Posterior cingulate gyrus (tissue), 11 donors: Measurements from ENCODE around the gene JOSD1.
A peak's percentile ranks its signal among the peaks of the same experiment; 100 is the strongest.

ENCODE experiments used
- DNase-seq, 10 donors: peaks; one replicate each; pipeline versions ENCODE4 v3.0.0 to v3.0.0-alpha.2; 2020 to 2021; ENCODE audit warnings: mixed read lengths in 3 of 10
- intact Hi-C: fragments of 100-400 bp; cut with DNase I; formaldehyde crosslinking; loops from one replicate; pipeline ENCODE4 v1.15.1; 2023

JOSD1 gene

DNA sequence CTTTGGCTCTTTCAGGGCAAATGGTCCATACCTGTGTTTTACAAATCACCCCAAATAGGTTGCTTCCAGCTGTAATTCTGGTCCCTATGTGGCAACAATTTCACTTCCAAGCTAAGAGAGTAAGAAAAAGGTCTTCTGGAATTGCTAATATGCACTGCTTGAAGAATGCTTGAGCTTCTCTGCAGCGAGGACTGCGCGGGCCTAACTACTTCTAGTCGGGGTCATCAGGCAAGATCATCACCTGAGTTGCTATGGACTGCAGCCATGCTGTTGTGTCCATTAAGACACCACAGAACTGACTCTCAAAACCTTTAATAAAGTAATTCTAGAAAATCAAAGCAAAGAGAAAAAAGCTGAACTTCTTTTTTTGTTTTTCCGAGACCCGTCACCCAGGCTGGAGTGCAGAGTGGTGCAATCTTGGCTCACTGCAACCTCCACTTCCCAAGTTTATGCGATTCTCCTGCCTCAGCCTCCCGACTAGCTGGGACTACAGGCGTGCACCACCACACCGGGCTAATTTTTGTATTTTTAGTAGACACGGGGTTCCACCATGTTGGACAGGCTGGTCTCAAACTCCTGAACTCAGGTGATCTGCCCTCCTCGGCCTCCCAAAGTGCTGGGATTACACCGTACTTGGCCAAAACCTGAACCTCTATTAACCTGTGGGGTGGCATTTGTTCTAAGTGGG lies 2.2 kb downstream of the JOSD1 start:
- intact Hi-C loops, result loop anchor here (2.0 kb wide), 1 partner anchor 16 kb away; no protein-coding TSS in a partner anchor
- DNase-seq, result no peak

- no peak for DNase-seq
Measured at GRCh38 chr22:38697425-38698089, 3.2 kb downstream of the JOSD1 start.

DNA sequence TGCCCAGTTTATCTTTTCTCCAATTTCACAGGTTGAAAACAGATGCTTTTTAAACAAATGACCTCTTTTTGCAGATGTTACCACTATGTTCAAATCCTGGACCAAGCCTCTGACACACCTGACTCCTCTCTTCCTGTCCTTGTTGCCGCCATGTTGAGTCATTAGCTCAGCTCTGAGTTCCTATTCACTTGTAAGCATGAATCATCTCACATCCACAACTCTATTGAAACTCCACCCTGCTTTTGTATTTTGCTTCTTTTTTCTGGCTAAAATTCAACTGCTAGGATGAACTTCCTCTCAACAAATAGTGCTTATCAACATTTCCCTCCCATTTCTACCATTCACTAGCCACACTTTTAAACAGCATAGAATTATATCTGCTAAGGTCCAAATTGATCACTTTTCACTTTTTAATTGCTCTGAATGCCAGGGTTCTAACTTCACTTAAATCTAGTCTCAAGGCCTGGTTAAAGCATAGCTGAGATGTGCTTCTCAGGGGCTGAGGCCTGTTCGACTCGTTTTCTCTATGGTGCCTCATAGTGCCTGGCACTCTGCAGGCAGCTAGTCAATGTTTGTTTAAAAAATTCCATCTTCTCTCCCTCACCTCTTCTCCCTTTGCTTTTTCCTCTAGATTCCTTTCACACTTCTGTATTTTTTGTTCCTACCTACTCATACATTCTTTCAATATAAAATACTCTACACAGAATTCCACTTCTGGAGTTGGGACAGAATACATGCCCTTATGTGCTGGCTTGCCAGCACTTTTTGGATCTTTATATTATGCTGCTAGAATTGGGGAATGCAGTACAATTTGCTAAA lies 3.9 kb downstream of the JOSD1 start:
- intact Hi-C loops, result no loop called here
- no peak for DNase-seq

More at GRCh38 chr22:38697425-38698089, 3.2 kb downstream of the JOSD1 start:
- intact Hi-C loops, result loop anchor here (2.0 kb wide), 1 partner anchor 15 kb away; no protein-coding TSS in a partner anchor

DNA sequence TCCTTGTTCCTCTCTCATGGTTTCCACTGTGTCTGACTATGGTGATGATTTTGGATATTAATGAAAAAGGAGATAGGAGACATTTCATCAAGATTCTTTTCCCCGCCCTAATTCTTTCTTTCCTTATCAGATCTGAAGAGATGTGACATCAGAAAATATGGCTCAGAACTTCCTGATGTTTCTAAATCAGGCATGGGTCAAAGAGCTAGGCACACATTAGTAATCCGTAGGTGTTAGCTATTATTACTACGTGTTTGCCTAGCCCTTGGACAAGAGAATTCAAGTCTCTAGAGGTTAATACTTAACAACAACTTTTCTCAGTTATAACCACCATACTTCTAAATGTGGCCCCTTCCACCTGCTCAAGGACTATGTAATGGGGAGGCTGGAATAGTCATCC lies 5.8 kb downstream of the JOSD1 start:
- intact Hi-C loops, result no loop called here
- no peak for DNase-seq

DNA sequence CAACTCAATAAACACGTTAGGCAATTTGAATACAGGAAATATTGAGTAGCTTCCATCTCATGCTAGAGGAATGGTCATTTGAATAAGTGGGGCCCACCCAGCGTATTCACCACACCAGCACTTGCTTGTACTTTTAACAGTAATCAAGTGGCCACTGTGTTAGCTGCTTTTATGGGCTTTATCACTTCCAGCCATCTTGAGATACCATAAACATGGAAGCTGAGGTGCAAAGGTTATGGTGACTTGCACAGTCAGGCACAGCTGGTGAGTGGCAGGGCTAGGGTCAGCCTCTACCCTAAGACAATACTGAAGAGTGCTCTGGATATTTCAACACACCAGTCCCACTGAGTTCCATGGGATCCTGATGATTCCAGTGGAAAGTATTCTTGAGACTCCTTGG lies 6.7 kb downstream of the JOSD1 start:
- intact Hi-C loops, result no loop called here
- DNase-seq, result no peak

DNA sequence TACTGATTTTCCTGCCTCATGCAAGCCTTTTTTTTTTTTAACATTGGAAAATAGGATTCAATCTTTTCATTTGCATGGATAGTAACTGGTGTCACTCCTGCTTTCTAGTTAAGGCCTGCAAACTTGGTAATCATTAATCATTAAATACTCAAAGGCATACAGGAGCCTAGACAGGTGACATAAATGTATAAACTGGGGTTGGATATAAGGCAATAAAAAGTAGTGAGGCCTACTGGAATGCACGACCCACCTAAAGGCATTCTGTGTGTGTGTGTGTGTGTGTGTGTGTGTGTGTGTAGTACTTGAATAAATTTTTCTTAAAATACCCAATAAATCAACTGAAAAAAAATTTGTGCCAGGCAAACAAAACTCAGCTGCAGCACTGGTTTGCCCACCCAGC lies 11.1 kb downstream of the JOSD1 start:
- no peak for DNase-seq
- intact Hi-C loops, result no loop called here

DNA sequence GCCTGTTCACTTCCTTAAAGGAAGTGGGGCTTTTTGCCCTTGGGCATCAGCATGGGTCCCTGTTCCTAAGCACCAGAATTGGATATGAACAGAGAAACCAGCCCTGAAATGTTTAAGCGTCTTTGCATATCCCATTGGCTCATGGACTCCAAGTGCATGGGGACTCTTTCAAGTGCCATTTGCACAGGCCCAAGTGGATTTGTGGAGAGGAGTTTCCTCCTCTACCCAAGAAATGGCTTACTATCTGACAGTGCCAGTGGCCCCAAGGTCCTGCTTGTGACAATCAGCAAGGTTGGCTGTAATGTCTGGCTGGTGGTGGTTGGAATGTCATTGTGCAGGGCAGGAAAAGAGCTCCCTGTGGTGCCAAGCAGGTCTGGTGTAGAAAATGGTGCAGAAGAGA lies 15.0 kb downstream of the JOSD1 start:
- intact Hi-C loops, result no loop called here

GRCh38 chr22:38684895-38685294 lies 15.8 kb downstream of the JOSD1 start:
- DNase-seq, result no peak
- intact Hi-C loops, result no loop called here

More for the DNA sequence above, 15.0 kb downstream of the JOSD1 start:
- DNase-seq, result no peak

DNA sequence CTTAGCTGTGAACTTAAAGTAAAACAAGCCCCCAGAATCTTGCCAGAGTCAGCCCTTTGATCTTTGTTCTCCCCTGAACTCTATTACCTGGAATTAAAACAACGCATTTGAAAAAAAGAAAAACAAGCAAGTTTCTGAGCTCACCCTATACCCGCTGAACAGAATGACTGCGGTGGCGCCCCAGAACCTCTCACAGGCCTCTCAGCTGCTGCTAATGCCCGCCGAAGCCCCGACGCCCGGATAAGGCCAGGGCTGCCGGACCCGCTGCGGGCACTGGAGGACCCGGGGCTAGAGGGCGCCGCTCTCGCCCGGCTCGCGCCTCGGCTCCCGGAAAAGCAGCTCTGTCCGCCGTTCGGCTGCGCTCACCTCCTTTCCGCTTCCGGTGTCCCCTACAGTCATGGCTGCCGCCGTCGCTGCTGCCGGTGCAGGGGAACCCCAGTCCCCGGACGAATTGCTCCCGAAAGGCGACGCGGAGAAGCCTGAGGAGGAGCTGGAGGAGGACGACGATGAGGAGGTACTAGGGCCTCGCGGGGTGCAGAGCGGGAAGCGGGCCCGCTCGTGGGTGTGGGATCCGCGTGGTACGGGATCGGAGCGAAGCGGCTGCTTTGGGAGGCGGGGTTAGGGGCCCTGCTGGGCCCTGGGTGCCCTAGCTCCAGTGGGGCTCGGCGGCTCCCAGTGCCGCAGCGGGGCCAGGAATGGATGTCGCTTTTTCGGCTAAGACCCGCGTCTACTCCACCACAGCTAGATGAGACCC lies 19.0 kb downstream of the JOSD1 start, which contains the start of gene TOMM22:
Gene TOMM22, plus strand, starts transcription at position 376 of the 754 bp plus-strand sequence. Its CDS starts 22 bp downstream, at position 398.
- peak; percentile 87 to 99 (median 92) for DNase-seq
- intact Hi-C loops, result loop anchor here (2.0 kb wide), 1 partner anchor 17 kb away; no protein-coding TSS in a partner anchor

DNA sequence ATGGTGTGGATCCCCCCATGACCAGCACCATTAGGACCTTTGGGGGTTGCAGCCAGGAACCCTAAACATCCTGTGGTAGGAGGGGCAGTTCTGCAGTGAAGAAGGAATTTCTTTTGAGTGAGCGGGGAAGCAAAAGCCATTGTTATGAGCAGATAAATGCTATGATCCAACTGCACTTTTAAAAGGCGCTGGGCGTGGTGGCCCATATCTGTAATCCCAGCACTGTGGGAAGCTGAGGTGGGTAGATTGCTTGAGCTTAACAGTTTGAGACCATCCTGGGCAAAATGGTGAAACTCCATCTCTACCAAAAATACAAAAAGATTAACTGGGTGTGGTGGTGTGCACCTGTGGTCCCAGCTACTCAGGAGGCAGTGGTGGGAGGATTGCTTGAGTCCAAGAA lies 24.9 kb downstream of the JOSD1 start:
- intact Hi-C loops, result no loop called here
- peak in 1 of 10 donors; percentile 32 for DNase-seq

DNA sequence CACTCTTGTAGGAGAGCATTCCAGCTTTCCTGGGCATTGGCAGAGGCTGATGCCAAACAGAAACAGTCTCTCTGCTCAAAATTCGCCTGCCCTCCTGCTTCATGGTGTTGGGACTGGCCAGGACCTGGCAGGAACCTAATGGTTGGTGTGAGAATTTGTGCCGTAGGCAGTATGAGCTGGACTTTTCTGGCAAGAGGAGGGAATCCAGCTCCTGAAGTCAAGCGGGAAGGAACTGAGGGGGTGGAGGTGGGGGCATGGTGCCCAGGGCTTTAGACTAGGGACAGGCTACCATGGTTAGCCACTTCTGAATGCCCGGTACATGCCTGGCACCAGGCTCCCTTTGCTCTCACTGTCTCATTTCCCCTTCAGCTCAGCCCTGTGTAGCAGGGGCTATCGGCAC lies 25.9 kb downstream of the JOSD1 start:
- peak in 5 of 10 donors; percentile 13 to 82 (median 19) for DNase-seq

DNA sequence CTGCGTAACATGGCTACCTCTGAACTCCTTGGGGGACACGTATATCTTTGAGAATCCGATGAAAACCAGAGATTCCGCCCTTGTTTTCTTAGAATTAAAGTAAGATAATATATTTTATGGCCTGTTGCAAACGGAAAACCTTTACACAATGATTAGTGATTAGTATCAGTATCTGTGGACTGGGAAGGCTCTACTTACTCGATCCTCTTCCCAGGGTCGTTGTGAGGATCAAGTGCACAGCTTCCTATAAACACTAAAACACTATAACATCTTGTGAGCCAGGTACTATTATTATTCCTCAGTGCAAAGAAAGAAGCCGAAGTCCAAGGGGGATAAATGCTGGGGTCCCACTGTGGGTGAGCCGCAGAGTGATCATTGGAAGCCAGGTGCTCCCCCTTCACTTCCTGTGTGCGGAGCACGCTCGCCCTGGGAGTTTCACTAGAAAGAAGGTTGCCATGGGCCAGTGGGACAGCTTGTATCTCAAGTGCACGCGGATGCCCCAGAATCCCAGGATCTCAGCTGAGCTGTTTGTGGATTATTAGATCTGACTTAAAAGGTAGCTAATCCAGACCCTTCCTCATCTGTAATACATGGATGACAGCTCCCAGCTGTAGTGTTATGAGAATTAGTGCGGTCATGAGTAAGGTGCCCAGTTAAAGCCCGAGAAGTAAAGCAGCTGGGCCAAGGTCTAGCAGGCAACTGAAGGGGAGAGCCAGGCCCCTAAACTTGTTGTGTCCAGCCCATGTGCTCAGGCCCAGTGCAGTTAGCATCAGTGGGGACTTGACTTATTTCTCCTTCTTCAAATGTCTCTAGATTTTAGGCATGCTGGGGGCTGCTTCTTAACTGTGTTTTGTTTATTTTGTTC lies 43.5 kb downstream of the JOSD1 start:
- intact Hi-C loops, result loop anchor here (5.0 kb wide), 1 partner anchor 155 kb away; no protein-coding TSS in a partner anchor
- DNase-seq, result peak in 1 of 10 donors; percentile 50

More for the DNA sequence above, 25.9 kb downstream of the JOSD1 start:
- intact Hi-C loops, result no loop called here

- peak; percentile 80 to 98 (median 90) for DNase-seq
- intact Hi-C loops, result loop anchor here (5.0 kb wide), 1 partner anchor 154 kb away; no protein-coding TSS in a partner anchor
Measured at GRCh38 chr22:38656256-38657044, 44.3 kb downstream of the JOSD1 start, which contains the start of the genes CBY1 and FAM227A. Gene CBY1 (plus strand): TSS chr22:38656638. CDS start chr22:38668055, 11,417 bp downstream. Gene FAM227A (minus strand): TSS chr22:38656392. CDS start chr22:38650168, 6,224 bp downstream.

DNA sequence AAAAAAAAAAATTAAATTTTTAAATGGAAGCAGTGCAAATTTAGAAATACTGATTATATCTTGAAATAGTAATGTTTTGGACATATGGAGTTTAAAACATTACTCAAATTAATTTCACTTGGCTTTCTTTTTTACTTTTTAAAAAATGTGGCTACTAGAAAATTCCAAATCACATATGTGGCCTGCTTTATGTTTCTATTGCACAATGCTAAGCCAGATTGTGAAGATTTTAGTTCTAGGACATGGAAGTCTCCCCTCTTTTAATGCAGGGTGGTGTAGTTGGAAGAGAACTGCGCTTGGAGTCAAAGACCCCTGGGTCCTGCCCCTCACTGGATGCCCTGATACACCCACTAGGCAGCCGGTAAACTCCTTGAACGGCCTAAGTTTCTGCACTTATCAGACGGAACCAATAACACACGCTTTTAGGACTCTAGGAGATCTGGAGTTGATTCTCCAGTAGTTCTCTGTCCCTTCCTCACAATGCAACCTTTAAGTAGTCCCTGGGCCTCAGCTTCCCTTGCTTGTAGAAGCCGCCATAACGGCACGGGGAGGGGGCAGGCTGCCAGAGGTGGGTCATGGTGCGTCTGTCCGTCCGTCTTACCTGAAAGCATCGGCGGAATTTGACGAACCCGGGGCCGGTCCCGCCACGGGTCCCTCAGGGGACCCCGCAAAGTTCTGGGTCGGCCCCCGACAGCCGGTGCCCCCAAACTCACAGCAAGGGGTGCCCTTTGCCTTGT lies 45.1 kb downstream of the JOSD1 start:
- no peak for DNase-seq
- intact Hi-C loops, result loop anchor here (5.0 kb wide), 1 partner anchor 153 kb away; no protein-coding TSS in a partner anchor

- no peak for DNase-seq
- intact Hi-C loops, result no loop called here
Measured at GRCh38 chr22:38653741-38654140, 47.0 kb downstream of the JOSD1 start.

DNA sequence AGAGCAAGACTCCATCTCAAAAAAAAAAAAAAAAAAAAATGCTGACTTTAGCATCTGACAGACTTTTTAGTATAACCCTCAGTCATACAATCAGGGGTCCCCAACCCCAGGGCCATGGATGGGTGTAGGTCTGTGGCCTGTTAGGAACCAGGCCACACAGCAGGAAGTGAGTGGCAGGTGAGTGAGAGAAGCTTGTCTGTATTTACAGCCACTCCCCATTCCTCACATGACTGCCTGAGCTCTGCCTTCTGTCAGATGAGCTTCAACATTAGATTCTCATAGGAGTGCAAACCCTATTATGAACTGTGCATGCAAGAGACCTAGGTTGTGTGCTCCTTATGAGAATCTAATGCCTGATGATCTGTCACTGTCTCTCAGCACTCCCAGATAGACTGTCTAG lies 47.9 kb downstream of the JOSD1 start:
- intact Hi-C loops, result no loop called here
- peak in 1 of 10 donors; percentile 37 for DNase-seq

DNA sequence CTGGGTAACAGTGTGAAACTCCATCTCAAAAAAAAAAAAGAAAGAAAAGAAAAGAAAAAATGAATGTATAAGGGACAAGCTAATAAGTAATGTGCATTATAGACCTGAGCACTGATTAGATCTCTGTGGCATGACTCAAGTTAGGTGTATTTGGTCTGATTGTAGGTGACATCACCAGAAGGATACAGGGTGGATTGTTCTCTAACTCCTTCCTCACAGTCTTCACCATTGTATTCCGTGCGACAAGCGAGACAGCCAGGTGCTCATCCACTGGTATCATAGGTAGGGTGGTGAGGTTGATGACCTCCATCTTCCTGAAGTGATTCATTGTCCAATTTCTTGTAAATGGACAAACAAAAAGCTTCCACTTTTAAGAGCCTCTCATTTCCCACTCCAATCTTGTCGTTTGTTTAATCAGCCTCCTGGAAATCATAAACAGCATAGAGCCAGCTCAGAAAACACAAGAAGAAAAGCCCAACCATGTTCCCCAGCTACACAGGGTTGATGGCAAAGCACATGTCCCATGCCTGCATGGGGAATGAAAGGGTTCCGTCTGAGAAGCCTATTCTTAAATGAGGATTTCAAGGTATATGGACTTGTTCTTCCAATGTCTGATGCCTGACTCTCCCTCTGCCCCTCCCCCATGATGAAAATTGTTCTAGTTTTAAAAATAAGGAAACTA lies 50.8 kb downstream of the JOSD1 start:
- DNase-seq, result no peak

More for the DNA sequence above, 50.8 kb downstream of the JOSD1 start:
- intact Hi-C loops, result no loop called here
